Activated CD8-positive, alpha-beta T cell treated with anti-CD3 and anti-CD28 coated beads, Interleukin-2, amount 10 ng/mL, durations not matched to agents 7 days and 5 days (primary cell): ENCODE data around the gene CBLC. TPM values are rescaled to one million over a fixed set of nuclear protein-coding genes. Genes with fewer than 3 reads are reported as not detected.
A peak's percentile ranks its signal among the peaks of the same experiment; 100 is the strongest.

Experiments
- ATAC-seq: fragments of 150-1000 bp; cut with Tn5 transposase; one replicate; pipeline ENCODE4 v1.10.0; 2021; ENCODE audit warnings: moderate library complexity
- CTCF ChIA-PET: fragments of 350-600 bp; sonication (Branson Sonifier 250); formaldehyde crosslinking; loops from one replicate; lab custom pipeline; 2021; ENCODE audit warnings: antibody characterized with exemption; lab: Charles Lee
- POLR2A ChIA-PET: fragments of 350-600 bp; sonication (Branson Sonifier 250); formaldehyde crosslinking; loops from one replicate; lab custom pipeline; 2021; ENCODE audit warnings: antibody characterized with exemption; lab: Charles Lee
- DNase-seq: peaks from one replicate; pipeline ENCODE4 v3.0.0-alpha.2; 2020
- H3K27ac Mint-ChIP-seq: one replicate; pipeline ENCODE4 v1.8.0; 2021; ENCODE audit warnings: mild to moderate bottlenecking, mixed read lengths
- H3K27me3 Mint-ChIP-seq: one replicate; pipeline ENCODE4 v1.8.0; 2021; ENCODE audit warnings: low read depth, mixed read lengths
- H3K36me3 Mint-ChIP-seq: one replicate; pipeline ENCODE4 v1.8.0; 2021; ENCODE audit warnings: low read depth, mixed read lengths
- H3K4me1 Mint-ChIP-seq: one replicate; pipeline ENCODE4 v1.8.0; 2021; ENCODE audit warnings: low read depth, mixed read lengths
- H3K4me3 Mint-ChIP-seq: one replicate; pipeline ENCODE4 v1.8.0; 2021; ENCODE audit warnings: mild to moderate bottlenecking, mixed read lengths
- H3K9me3 Mint-ChIP-seq: one replicate; pipeline ENCODE4 v1.8.0; 2022; ENCODE audit warnings: mixed read lengths; ENCODE audit not compliant: insufficient read depth
- total RNA-seq, 2 experiments: library from RNA; stranded (reverse); gene quantifications; one replicate each; pipeline ENCODE4 v1.2.3, GENCODE V29; 2021

CBLC gene
- total RNA-seq, 2 experiments from 2014 or later, result not detected

DNA sequence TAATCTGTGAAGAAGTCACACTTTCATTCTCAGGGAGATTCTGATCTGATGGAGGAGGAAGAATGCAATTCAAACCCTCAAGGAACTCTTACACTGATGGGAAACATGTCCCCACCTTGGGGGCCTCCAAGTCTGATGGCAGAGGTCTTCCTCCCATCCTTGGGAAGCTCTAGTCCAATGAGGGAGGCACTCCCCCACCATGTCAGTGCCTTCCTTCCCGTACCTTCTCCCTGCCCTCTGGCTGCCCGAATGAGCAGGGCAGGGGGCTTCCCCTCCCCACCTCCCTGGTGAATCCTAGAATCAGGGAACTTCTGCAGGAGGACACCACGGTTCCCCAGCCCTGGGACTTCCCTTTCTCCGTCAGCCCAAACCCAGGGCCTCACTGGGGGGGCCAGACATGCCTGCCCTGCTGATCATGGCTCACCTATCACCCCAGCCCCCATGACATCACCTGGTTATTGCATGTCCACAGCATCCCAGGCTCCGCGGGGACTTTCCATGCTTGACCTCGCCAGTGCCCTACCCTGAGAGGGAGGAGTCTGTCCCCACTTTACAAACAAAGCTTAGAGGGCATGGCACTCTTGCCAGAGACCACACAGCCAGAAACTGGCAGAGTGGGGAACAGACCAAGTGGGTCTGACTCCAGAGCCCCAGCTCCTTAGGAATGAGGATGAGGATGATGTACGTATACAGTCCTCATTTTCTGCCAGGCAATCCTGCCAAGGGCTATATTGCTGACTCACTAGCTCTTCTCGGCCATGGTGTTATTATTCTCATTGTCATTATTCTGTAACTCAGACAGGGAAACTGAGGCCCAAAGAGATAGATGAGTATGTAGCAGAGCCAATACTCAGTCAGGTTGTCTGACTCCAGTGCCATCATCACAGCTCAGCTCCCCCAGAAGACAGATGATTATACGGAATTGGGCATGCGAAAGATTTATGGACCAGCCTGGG, 38.8 kb upstream of the CBLC start:
- POLR2A ChIA-PET, result no interaction called here
- H3K9me3 Mint-ChIP-seq, result no peaks in the 10 kb centered on the region
- no peaks in the 10 kb centered on the region for H3K36me3 Mint-ChIP-seq
- H3K4me1 Mint-ChIP-seq, result peaks cover 26% of the 10 kb centered on the region
- ATAC-seq (no peak), DNase-seq (no peak)
- H3K27me3 Mint-ChIP-seq, result peaks cover 7% of the 10 kb centered on the region
- CTCF ChIA-PET, result interaction anchor here (1.4 to 4.4 kb wide), 3 partner anchors 15 to 34 kb away, joined by 3 to 24 read pairs (median 8); no protein-coding TSS in a partner anchor
- H3K4me3 Mint-ChIP-seq, result no peak overlapping the region
- no peak overlapping the region for H3K27ac Mint-ChIP-seq

DNA sequence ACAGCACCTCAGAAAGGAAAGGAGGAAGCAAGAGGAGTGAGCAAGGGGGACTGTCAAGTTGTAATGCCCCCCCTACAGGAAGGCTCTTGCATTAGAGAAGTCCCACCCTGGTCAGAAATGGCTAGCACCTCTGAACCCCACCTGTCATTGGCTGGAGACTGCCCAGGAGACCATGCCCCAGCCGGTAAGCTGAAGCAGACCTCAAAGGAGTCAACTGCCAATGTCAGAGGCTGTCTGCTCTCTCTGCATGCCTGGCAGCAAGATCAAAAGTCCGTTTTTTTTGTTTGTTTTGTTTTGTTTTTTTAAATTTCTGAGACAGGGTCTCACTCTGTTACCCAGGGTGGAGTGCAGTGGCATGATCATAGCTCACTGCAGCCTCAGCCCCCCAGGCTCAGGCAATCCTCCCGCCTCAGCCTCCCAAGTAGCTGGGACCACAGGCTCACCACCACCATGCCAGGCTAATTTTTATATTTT, 37.3 kb upstream of the CBLC start:
- Mint-ChIP-seq H3K4me3 (no peak overlapping the region), H3K27me3 (no peaks in the 10 kb centered on the region), H3K27ac (no peak overlapping the region), H3K36me3 (no peaks in the 10 kb centered on the region), H3K9me3 (no peaks in the 10 kb centered on the region), H3K4me1 (peaks cover 26% of the 10 kb centered on the region)
- POLR2A ChIA-PET, result no interaction called here
- ATAC-seq (no peak), DNase-seq (no peak)
- CTCF ChIA-PET, result interaction anchor here (1.4 to 4.4 kb wide), 2 partner anchors 17 to 33 kb away, joined by 3 to 24 read pairs; no protein-coding TSS in a partner anchor

DNA sequence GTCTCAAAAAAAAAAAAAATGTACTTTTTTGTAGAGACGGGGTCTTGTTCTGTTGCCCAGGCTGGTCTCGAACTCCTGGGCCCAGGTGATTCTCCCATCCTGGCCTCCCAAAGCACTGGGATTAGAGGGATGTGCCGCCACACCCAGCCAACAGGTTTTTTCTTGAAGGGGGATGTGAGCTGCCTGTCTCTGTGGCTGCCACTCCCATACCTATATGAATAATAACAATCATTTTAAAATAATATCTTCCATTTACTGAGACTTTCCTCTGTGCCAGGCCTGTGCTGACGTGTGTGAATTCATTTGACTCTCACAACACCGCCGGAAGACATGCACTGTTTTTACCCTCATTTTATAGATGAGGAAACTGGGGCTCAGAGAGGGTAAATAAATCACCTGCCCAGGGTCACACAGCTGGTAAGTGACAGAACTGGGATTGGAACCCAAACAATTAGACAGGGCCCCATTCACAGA, 36.4 kb upstream of the CBLC start:
- Mint-ChIP-seq H3K27ac (no peak overlapping the region), H3K27me3 (peaks cover 2% of the 10 kb centered on the region), H3K4me3 (no peak overlapping the region), H3K9me3 (no peaks in the 10 kb centered on the region), H3K36me3 (no peaks in the 10 kb centered on the region), H3K4me1 (peaks cover 32% of the 10 kb centered on the region)
- DNase-seq, result no peak
- no peak for ATAC-seq
- POLR2A ChIA-PET, result interaction anchor here (0.7 kb wide), 1 partner anchor 161 kb away, joined by 3 read pairs; no protein-coding TSS in a partner anchor
- CTCF ChIA-PET, result interaction anchor here (1.2 to 4.4 kb wide), 2 partner anchors 18 to 29 kb away, joined by 5 to 24 read pairs; no protein-coding TSS in a partner anchor

DNA sequence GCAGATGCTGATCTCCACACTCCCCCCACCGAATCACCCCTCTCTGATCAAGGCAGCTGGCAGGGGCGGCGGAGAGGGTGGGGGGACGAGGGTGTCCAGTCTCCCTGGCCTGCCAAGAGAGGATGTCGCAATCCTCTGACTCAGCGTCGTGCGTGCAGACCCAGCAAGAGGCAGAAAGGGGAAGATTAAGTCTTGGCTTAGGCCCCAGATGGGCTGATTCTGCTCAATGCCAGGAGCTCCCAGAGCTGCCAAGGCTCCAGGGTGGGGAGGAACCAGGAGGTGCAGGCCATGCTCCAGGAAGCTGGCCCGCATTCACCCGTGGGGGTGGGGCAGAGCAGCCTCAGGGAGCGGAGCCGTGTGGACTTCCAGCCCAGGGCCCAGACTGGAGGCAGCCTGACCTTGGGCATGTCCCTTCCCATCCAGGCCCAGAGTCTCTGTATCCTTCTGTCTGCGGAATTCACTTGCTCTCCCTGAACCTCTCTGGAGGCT, 35.8 kb upstream of the CBLC start:
- H3K4me1 Mint-ChIP-seq, result peaks cover 38% of the 10 kb centered on the region
- H3K36me3 Mint-ChIP-seq, result no peaks in the 10 kb centered on the region
- CTCF ChIA-PET, result interaction anchor here (1.2 to 4.4 kb wide), 2 partner anchors 18 to 29 kb away, joined by 5 to 24 read pairs; no protein-coding TSS in a partner anchor
- H3K4me3 Mint-ChIP-seq, result no peak overlapping the region
- peaks cover 5% of the 10 kb centered on the region for H3K27me3 Mint-ChIP-seq
- POLR2A ChIA-PET, result no interaction called here
- DNase-seq, result no peak
- no peak overlapping the region for H3K27ac Mint-ChIP-seq
- no peak for ATAC-seq
- no peaks in the 10 kb centered on the region for H3K9me3 Mint-ChIP-seq

DNA sequence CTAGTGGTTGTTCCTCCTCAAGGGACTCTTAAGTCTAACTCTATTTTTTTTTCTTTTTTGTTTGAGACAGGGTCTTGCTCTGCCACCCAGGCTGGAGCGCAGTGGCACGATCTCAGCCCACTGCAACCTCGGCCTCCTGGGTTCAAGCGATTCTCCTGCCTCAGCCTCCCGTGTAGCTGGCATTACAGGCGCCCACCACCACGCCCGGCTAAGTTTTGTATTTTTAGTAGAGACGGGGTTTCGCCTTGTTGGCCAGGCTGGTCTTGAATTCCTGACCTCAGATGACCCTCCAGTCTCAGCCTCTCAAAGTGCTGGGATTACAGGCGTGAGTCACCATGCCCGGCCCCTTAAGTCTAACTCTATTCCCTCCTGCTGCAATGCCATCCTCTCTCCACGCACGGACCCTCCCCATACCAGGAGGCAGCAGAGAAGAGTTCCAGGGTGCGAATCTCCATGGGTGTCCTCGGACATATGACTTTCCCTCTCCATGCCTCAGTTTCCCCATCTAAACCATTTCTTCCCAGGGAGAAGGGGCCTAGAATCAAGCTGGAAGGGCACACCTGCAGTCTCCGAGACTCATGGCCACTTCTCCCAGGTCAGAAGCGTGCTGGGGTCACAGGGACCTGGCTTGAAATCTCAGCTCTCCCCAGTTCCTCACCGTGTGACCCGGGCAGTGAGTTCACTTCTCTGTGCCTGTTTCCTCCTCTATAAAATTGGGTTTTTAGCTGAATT, 35.2 kb upstream of the CBLC start:
- POLR2A ChIA-PET, result no interaction called here
- peaks cover 5% of the 10 kb centered on the region for H3K27me3 Mint-ChIP-seq
- no peaks in the 10 kb centered on the region for H3K36me3 Mint-ChIP-seq
- CTCF ChIA-PET, result interaction anchor here (1.2 to 3.7 kb wide), 3 partner anchors 18 to 28 kb away, joined by 5 to 21 read pairs (median 5); no protein-coding TSS in a partner anchor
- H3K4me1 Mint-ChIP-seq, result peaks cover 39% of the 10 kb centered on the region
- H3K9me3 Mint-ChIP-seq, result no peaks in the 10 kb centered on the region
- no peak overlapping the region for H3K4me3 Mint-ChIP-seq
- no peak for ATAC-seq
- no peak for DNase-seq
- H3K27ac Mint-ChIP-seq, result no peak overlapping the region

DNA sequence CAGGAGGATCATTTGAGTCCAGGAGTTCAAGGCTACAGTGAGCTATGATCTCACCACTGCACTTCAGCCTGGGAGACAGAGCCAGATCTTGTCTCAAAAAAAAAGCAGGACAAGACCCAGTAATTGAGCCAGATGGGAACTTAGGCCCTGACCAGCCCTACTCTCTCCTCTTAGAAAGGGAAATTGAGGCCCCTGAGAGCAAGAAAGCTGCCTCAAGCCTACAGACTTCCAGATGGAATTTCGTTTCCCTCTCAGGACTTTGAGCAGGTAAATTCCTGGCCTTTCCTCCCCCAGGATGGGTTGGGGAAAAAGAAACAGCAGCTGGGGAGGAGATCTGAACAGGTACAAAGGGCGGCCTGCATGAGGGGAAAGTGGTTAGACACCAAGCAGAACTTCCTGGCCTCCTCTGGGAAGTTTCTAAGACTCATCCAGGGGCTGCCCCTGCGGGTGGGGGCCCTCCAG, 32.8 kb upstream of the CBLC start:
- CTCF ChIA-PET, result interaction anchor here (0.6 to 3.7 kb wide), 2 partner anchors 21 to 55 kb away, joined by 3 to 21 read pairs; no protein-coding TSS in a partner anchor
- POLR2A ChIA-PET, result no interaction called here
- no peaks in the 10 kb centered on the region for H3K9me3 Mint-ChIP-seq
- peaks cover 7% of the 10 kb centered on the region for H3K36me3 Mint-ChIP-seq
- H3K27me3 Mint-ChIP-seq, result peaks cover 5% of the 10 kb centered on the region
- no peak overlapping the region for H3K4me3 Mint-ChIP-seq
- DNase-seq (no peak), ATAC-seq (no peak)
- no peak overlapping the region for H3K27ac Mint-ChIP-seq
- peaks cover 45% of the 10 kb centered on the region for H3K4me1 Mint-ChIP-seq

DNA sequence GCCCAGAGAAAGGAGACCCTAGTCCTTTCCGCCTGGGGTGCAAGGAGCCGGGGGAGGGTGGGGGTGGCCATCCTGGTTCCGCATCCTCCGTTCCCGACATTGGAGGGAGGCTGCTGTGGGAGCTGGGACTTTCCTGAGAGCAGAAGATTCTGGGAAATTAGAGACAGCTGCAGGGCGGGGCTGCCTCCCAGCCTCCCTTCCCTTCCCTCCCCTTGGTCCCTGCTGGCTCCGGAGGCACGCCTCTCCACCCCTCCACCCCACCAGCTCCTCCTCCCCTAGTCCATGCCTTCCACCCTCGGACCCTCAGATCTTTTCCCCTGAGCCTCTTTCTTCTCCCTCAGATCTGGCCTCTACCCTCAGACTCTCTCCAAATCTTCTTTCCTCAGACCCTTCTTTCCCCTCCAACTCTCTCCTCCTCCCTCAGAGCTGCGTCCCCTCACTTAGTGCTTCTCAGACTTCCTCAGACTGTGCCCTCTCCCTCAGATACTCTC, 32.3 kb upstream of the CBLC start:
- ATAC-seq (no peak), DNase-seq (no peak)
- H3K4me1 Mint-ChIP-seq, result peaks cover 47% of the 10 kb centered on the region
- H3K36me3 Mint-ChIP-seq, result peaks cover 8% of the 10 kb centered on the region
- ChIA-PET CTCF (interaction anchor here (0.6 to 3.7 kb wide), 2 partner anchors 21 to 54 kb away, joined by 3 to 21 read pairs; no protein-coding TSS in a partner anchor), POLR2A (no interaction called here)
- H3K9me3 Mint-ChIP-seq, result no peaks in the 10 kb centered on the region
- no peak overlapping the region for H3K27ac Mint-ChIP-seq
- peaks cover 5% of the 10 kb centered on the region for H3K27me3 Mint-ChIP-seq
- no peak overlapping the region for H3K4me3 Mint-ChIP-seq

DNA sequence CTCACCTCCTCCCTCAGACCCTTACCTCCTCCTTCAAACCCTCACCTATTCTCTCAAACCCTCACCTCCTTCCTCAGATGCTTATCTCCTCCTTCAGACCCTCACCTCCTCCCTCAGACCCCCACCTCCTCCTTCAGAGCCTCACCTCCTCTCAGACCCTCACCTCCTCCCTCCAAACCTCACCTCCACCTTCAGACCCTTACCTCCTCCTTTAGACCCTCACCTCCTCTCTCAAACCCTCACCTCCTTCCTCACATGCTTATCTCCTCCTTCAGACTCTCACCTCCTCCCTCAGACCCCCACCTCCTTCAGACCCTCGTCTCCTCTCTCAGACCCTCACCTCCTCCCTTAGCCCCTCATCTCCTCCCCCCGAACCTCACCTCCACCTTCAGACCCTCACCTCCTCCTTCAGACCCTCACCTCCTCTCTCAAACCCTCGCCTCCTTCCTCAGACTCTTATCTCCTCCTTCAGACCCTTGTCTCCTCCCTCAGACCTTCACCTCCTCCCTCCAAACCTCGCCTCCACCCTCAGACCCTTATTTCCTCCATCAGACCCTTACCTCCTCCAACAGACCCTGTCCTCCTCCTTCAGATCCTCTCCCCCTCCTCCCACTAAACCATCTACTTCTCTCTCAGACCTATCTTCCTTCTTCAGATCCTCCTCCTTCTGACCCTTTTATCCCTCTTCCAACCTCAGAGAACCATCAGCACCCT, 31.6 kb upstream of the CBLC start:
- peak overlapping the region; percentile 50 for H3K27ac Mint-ChIP-seq
- ATAC-seq (no peak), DNase-seq (no peak)
- H3K27me3 Mint-ChIP-seq, result peaks cover 5% of the 10 kb centered on the region
- ChIA-PET CTCF (interaction anchor here (3.7 kb wide), 1 partner anchor 22 kb away, joined by 21 read pairs; no protein-coding TSS in a partner anchor), POLR2A (no interaction called here)
- H3K4me3 Mint-ChIP-seq, result peak overlapping the region; percentile 40
- H3K36me3 Mint-ChIP-seq, result peaks cover 14% of the 10 kb centered on the region
- H3K4me1 Mint-ChIP-seq, result peaks cover 54% of the 10 kb centered on the region
- no peaks in the 10 kb centered on the region for H3K9me3 Mint-ChIP-seq

DNA sequence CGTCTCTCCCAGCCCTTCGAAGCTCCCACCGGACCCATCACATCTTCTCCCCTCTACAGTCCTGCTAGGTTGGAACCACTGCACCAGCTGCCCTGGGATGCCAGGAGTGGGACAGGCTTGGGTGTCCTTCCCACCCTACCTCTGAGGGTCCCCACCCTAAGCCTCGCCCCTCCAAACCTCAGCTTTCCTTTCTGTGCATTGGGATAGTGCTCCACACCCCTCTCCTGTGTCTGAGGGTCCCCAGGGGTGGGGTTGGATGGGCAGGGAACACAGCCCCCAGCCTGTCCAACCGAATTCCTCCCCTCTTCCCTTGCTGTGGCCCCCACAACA, 31.1 kb upstream of the CBLC start:
- Mint-ChIP-seq H3K4me1 (peaks cover 57% of the 10 kb centered on the region), H3K36me3 (peaks cover 19% of the 10 kb centered on the region), H3K9me3 (no peaks in the 10 kb centered on the region), H3K27ac (peak overlapping the region; percentile 54), H3K27me3 (peaks cover 5% of the 10 kb centered on the region), H3K4me3 (peak overlapping the region; percentile 84)
- no peak for ATAC-seq
- DNase-seq, result no peak
- CTCF ChIA-PET, result no interaction called here
- POLR2A ChIA-PET, result no interaction called here

DNA sequence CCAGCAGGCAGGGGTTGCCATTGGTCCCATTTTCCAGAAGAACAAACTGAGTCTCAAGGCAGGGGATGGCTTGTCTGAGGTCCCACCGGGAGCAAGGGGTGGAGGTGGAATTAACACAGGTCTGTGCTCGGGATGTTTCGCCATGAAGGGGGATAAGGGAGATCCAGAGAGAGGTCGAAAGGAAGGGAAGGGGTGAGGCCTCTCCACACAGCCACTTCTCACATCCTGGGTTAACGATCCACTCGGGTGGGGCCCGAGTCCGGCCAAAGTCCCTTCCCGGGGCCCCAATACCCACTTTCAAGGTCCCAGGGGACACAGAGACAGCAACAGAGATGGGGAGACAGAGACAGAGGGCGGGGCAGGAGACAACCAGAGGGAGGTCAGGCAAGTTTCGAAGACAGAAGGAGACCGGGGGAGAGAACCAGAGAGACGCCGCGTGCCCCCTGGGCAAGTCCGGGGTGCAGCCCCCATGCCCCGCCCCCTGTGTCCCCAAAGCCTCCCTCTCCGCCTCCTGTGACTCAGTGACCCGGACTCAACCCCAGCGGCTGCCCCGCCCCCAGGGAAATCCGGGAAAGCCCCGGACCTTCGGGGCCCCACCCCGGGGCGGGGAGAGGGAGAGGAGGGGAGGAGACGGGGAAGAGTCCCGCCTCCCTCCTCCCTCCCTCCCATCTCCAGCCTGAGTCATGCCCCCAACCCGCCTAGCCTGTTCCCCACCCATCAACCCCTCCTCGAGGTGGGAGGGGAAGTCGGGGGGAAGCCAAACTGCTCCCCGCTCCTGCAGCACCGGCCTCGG, 30.5 kb upstream of the CBLC start:
- Mint-ChIP-seq H3K27ac (peak overlapping the region; percentile 91), H3K9me3 (no peaks in the 10 kb centered on the region), H3K4me1 (peaks cover 59% of the 10 kb centered on the region), H3K36me3 (peaks cover 25% of the 10 kb centered on the region), H3K27me3 (peaks cover 5% of the 10 kb centered on the region), H3K4me3 (peak overlapping the region; percentile 84)
- DNase-seq (peak; percentile 87), ATAC-seq (peak; percentile 66)
- ChIA-PET CTCF (no interaction called here), POLR2A (interaction anchor here (0.6 kb wide), 1 partner anchor 23 kb away, joined by 3 read pairs; no protein-coding TSS in a partner anchor)
